ENCODE results near the gene STAT5B.
"Not testable (repeated sequence)": the region's sequence is repeated elsewhere in the genome, so short reads cannot be mapped to it uniquely, and the experiment has no call there.

The STAT5B gene

GRCh38 chr17:42305543-42306384 lies 29.6 kb upstream of the STAT5B start:
- DNase-seq = no peak

DNA sequence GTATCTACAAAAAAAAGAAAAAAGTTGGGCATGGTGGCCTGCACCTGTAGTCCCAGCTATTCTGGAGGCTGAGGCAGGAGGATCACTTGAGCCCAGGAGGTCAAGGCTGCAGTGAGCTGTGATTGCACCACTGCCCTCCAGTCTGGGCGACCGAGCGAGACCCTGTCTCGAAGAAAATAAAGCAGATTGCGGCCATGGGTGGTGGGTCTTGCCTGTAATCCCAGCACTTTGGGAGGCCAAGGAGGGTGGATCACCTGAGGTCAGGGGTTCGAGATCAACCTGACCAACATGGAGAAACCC lies 28.8 kb upstream of the STAT5B start:
- DNase-seq = not testable (repeated sequence)

DNA sequence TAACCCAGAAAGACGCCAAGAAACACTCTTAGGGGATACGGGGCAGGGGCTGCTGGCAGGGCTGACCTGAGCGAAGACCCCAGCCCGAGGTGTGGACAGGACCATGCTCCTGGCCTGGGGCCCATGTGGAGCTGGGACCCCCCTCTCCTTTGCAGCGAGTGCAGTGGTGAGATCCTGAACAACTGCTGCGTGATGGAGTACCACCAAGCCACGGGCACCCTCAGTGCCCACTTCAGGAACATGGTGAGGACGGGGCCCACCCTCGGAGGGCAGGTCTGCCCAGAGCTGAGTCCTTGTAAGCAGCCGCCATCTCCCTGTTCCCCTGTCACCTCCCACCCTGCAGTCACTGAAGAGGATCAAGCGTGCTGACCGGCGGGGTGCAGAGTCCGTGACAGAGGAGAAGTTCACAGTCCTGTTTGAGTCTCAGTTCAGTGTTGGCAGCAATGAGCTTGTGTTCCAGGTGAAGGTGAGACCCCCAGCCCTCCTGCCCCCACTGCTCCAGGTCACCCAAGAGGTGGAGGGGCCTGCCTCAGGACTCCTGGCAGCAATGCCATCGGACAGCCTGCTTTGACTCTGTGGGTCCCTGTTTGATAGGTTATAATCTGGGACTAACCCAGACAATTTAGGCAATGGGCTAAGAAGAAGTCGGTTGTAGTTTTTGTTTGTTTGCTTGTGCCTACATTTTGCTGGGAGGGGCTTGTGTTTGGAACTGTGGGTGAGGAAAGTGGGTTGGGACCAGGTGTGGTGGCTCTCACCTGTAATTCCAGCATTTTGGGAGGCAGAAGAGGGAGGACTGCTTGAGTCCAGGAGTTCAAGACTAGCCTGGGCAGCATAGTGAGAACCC lies 28.2 kb upstream of the STAT5B start:
- no peak for DNase-seq

DNA sequence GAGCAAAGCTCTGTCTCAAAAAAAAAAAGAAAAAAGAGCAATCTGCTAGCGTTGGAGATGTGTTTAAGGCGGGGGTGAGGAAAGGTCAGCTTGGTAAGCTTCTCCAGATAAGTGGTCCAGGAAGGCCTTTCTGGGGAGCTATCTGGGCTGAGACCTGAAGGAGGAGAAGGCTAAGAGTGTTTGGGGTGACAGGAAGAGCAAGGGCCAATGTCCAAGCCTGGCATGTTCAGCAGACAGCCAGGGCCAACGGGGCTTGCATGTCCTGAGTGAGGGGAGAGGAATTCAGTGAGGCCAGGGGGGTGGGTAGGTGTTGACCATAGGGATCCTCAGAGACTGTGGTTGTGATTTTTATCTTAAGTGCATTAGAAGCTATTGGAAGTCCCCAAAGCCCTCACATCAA lies 27.5 kb upstream of the STAT5B start:
- DNase-seq = no peak

- DNase-seq = no peak
Measured at GRCh38 chr17:42301022-42301421, 24.8 kb upstream of the STAT5B start.

GRCh38 chr17:42299913-42300312 lies 23.7 kb upstream of the STAT5B start:
- DNase-seq = not testable (repeated sequence)

GRCh38 chr17:42299361-42299760 lies 23.2 kb upstream of the STAT5B start:
- DNase-seq = not testable (repeated sequence)

DNA sequence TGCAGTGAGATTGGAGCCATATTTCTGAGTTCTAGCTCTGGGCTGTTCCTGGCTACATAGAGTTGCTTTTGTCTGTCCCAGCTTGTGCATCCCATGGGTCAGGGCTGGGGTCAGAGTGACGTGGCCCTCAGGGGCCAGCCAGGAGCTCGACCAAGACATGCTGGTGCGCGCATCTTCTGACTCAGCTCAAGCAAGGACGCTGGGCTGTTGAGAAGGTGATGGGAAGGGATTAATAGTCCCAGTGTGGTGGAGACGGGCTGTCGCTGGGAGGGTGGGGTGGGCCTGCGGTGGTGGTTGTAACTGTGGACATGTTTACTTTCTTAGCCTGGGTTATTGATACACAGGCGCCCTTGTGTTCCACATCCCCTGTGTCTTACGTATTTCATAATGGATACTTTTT lies 21.6 kb upstream of the STAT5B start:
- not testable (repeated sequence) for DNase-seq

GRCh38 chr17:42296012-42296411 lies 19.8 kb upstream of the STAT5B start:
- no peak for DNase-seq

DNA sequence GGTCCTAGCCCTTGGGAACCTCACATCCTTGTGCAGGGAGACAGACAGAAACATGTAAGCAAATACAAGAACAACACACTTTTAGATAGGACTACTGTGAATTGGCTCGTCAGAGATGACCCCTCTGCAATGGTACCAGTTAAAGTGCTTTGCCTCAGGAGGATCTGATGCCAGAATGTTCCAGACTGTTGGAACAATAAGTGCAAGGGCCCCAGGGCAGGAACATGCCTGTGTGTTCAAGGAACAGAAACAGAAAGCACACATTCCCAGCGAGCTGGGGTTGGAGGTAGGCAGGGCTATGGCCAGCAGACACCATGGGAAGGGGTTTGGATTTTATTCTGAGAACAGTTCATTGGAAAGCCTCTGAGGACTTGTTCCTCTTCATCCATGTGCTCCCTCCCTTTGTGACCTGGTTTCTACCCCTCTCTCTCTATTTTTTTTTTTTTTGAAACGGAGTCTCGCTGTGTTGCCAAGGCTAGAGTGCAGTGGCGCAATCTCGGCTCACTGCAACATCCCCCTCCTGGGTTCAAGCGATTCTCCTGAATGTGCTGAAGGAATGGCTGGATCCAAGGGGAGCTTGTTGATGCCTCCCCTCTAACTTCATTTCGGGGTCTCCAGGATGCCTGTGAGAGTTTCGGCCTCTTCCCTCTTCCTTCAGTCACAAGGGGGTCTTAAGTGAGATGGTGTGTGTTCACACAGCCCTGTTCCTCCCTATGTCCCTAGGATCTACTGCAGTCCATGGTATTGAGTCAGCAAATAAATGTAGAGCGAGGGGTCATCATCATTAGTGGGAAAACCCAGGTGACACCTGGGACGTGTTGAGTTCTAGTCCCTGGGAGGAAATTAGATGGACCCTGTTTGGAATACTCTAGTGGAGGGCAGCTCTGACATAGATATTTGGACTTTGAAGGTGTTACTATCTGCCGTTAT lies 18.5 kb upstream of the STAT5B start:
- no peak for DNase-seq

DNA sequence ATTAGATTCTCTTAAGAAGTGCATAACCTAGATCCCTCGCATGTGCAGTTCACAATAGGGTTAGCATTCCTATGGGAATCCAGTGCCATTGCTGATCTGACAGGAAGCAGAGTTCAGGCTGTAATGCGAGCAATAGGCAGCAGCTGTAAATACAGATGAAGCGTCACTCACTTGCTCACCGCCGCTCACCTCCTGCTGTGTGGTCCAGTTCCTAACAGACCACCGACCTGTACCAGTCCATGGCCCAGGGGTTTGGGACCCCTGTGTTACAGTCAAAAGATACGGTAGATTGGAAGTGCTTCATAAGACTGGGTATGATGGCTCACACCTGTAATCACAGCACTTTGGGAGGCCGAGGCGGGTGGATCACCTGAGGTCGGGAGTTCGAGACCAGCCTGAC lies 14.9 kb upstream of the STAT5B start:
- no peak for DNase-seq

DNA sequence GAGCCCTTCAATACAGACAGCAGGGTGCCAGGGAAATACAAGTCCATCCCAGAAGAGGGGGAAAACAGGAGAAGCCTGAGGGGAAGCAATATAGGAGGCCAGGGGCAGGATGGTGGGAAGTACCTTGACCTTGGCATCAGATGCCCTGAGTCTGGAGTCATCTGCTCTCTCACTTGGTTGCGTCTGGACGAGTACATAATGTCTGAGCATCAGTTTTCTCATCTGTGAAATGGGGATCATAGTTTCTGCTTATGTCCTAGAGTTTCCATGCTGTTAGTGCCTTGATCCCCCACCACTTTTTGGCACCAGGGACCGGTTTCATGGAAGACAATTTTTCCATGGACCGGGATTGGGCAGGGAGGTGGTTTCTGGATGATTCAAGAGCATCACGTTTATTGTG lies 14.4 kb upstream of the STAT5B start:
- DNase-seq = no peak

- peak; percentile 38 for DNase-seq
Measured at GRCh38 chr17:42289611-42290181, 13.5 kb upstream of the STAT5B start.

DNA sequence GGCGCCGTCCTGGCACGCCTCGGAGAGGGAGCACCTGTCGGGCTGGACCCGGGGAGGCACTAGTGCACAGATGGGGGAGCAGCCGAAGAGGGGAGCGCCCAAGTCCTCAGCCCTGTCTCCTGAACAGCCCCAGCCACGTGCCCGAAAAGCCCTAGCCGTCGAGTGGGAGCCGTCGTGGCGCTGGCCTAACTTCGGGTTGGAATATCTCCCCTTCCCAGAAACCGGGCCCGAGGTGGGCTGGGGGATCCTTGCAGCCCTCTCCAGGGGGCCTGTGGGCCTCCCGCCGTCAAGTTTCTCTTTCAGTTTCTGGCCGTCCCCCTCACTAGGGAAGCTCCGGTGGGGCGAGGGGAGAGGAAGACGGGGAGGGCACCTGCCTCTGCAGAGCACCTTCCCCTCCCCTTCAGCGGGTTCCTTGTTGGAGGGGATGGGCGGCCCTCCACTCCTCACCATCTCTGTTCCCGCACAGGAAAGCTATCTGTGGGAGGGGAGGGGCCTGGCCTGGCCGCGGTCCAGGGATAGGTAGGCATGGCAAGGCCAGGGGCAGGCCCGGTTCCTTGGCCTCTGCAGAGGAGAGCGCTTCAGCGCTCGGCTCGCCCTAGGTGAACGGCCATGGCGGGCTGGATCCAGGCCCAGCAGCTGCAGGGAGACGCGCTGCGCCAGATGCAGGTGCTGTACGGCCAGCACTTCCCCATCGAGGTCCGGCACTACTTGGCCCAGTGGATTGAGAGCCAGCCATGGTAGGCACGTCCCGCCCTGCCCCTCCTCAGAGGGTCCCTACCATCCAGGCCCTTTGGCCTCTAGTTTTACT lies 12.8 kb upstream of the STAT5B start:
- peak; percentile 46 for DNase-seq

DNA sequence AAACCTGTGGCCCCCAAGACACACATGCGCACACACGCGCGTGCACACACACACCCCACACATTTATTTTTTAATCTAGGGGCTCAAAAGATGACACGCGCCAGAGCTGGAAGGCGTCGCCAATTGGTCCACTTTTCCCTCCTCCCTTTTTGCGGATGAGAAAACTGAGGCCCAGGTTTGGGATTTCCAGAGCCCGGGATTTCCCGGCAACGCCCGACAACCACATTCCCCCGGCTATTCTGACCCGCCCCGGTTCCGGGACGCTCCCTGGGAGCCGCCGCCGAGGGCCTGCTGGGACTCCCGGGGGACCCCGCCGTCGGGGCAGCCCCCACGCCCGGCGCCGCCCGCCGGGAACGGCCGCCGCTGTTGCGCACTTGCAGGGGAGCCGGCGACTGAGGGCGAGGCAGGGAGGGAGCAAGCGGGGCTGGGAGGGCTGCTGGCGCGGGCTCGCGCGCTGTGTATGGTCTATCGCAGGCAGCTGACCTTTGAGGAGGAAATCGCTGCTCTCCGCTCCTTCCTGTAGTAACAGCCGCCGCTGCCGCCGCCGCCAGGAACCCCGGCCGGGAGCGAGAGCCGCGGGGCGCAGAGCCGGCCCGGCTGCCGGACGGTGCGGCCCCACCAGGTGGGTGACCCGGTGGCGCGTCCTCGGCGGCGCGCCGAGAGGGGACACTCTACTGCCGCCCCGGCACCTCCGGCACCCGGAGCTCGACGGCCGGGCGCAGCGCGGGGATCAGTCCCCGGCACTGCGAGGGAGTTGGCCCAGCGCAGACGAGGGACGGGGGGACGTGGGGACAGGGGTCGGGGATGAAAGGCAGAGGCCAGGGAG lies 12.0 kb upstream of the STAT5B start, which contains the start of gene STAT5A:
STAT5A (plus strand) TSS at position 522 of the 826 bp plus-strand sequence. CDS start 914 bp downstream, outside the sequence.
- DNase-seq = peak; percentile 83

DNA sequence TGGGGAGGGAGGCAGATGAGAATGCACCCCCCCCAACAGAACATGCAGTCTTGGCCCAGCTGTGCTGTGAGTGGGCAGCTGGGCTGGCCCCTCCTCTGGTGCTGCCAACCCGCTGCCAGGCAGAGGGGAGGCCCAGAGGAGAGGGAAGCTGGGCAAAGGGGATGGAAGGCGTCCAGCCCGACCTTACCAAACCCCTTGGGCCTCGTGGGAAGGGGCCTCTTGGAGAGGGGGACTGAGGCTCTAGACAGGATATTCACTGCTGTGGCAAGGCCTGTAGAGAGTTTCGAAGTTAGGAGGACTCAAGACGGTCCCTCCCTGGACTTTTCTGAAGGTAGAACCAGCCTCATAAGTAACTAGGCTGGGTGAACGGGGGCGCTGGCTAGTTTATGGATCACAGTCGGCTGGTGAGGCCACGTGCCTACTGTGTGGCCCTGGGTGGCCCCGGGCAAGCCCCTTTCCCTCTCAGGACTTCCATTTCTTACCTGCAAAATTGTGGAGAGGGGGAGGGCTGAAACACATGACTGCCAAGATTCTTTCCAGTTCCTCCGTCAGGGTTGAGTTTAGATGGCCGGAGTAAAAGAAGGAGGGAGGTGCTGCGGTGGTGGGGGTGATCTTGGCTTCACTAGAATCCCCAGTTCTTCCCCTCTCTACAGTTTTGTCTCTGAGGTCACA lies 11.2 kb upstream of the STAT5B start:
- peak; percentile 52 for DNase-seq

DNA sequence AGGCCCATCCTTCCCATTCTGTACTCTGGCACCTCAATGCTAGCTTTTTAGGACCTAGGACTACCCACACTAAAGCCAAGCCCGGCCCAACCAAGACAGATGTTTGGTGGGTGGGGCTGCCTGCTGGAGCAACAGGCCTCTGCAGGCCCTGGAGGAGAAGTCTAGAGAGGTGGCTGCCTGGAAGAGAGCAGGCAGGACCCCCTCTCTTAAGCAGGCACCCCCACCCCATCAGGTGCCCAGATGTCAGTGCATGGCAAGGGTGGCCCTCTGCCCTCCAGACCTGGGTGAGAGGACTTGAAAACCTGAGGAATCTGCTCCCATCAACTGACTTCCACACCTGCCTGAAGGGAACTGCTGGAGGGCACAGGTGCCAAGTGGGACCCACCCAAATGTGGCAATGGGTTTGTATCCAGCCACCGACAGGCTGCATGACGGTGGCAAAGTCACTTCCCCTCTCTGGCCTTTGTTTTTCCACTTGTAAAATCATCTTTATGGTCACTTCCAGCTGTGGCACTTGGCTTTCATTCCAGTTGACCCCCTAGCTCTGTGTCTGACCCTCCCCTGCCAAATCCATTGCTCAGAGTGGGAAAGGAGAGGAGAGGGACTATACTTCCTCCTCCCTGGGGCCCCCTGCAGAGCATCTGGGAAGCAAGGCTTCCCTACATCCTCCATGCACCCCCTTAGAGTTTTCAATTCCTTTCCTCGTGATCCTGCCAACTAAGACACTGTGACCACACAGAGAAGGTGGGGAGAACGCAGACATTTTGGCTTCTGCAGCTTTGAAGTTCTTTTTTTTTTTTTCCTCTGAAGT lies 10.4 kb upstream of the STAT5B start:
- DNase-seq = no peak

DNA sequence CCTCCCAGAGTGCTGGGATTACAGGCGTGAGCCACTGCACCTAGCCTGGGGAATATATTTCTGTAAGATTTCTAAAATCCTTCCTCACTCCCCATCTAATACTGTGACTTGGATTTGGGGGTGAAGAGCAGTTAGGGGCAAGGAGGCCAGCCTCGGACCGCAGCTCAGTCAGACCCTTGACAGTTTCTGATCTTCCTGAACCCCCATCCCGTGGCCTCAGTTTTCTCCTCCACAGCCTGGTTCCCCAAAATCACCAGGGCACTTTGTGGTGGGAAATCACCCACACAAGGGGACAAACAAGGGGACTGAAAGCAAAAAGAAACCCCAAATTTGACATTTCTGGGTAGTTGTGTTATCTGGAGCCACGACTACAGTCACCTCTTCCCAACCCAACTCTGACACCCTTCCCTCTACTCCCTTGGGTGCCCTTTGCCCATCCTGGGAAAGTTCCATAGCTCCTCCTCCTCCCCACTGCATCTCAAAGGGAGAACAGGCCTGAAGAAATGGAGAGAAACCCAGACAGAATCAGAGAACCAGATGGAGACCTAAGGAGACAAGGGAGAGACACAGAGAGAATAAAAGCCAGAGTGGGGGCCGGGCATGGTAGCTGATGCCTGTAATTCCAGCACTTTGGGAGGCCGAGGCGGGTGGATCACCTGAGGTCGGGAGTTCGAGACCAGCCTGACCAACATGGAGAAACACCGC lies 9.3 kb upstream of the STAT5B start:
- no peak for DNase-seq

GRCh38 chr17:42284566-42284965 lies 8.4 kb upstream of the STAT5B start:
- DNase-seq = no peak
